GM04504 (cell line): Measurements from ENCODE around the gene KRTAP10-12.
"Not testable (repeated sequence)": the region's sequence is repeated elsewhere in the genome, so short reads cannot be mapped to it uniquely, and the experiment has no call there.

Source experiments
- DNase-seq: peaks from one replicate; pipeline ENCODE4 v3.0.0-alpha.2; 2012; ENCODE audit warnings: low read depth

The KRTAP10-12 gene

DNA sequence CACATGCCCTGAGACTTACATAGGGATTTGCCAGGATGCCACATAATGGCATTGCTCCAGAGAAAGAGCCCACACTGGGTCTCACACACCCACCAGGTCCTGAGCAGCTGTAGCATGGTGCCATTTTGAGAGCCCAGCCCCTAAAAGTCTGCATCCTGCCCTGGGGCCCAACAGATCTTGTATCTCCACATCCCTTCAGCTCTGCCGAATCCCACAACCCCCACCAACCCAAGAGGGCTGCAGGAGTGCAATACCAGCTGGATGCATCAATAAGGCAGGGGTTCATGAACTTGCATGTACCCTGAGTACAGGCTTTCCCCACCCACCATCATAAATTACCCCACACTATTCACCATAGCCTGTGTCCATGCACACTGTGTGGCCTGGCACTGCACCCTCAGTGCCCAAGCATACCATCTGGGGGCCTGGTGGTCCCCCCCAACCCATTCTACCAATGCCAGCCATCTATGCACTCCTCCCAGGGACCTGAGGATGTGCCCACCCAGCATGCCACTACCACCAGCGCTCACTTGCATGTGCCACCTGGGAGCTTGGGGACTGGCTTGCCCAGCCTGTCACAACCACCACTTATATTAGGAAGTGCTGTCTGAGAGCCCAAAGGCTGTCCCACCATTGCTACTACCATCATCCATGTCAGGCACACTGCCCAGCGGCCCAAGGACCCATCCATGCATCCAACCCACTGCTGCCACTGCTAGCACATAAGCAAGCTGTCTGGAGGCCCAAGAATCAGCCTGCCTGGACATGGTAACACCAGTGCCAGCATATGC, 26.1 kb upstream of the KRTAP10-12 start:
- DNase-seq = no peak

DNA sequence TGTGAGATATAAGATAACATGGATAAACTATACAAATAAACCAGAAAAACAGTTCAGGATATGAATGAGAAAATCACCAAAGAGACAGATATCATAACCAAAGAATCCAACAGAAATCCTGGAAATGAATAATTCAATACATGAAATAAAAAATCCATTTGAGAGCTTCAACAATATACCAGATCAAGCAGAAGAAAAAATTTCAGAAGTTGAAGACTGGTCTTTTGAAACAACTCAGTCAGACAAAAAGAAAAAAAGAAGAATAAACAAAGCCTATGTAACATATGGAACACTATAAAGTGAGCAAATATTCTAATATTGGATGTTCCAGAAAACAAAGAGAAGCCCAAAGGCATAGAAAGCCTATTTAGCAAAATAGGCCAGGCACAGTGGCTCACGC, 25.1 kb upstream of the KRTAP10-12 start:
- no peak for DNase-seq

DNA sequence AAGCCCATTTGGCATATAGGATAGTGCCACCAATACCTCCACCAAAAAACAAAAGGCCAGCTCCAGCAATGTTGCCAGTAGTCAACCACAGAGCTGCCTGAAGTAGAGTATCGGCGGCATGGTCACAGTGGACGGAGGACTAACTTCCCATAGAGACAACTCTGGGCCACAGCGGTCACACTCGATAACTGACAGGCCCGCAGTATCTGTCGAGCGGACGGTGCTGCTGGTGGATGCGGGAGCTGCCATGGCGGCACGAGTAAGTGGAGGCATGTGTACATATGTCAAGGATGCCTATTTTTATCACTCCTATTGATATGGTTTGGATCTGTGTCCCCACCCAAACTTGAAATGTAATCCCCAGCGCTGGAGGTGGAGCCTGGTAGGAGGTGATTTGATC, 19.1 kb upstream of the KRTAP10-12 start:
- no peak for DNase-seq

DNA sequence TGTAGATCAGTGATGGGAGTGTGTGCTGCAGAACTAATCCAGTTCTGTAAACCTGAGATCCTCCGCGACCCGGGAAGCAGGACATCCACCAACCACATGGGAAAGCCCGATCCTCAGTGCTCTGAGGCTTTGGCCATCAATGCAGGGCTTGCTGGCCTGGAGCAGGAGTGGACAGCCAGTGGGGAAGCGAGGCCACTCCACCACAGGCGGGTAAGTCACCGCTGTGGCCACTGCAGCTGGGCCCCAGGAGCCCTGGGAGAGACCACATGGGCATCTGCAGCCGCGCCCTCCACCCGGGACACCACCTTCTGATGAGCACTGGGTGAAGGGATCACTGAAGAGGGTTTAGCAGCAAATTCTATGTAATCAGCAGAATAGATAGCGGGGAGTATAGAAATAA, 15.8 kb upstream of the KRTAP10-12 start:
- DNase-seq = no peak

DNA sequence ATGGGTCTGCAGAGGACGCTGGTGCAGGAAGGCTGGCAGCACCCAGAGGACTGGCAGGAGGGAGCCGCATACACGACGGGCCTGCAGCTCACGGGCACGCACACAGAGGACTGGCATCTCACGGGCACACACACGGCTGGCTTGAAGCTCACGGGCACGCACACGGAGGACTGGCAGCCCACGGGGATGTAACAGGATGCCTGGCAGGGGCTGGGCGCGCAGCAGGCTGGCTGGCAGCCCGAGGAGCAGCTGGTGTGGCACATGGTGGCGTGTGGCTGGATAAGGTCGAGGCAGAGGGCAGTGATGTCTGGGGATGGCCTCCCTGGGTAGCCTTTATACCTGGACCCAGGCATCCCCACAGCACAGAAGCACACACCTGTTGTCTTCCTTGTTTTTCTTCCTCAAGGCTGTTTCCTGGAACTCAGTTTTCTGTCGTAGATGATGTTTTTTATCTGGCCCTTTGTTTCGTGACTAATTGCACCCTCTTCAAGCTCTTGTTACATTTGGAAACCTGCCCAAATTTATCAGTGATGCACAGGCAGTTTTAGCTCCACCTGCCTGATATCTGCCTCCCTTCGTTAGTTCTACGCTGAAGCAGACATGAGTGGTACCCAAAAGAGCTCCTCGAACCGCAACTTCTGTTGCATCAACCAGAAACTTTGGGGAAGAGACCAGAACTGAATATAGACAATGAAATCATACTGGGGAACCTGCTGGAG, 15.0 kb upstream of the KRTAP10-12 start, which contains the start of gene KRTAP12-1:
Gene KRTAP12-1 (minus strand): TSS at position 303 of the 719 bp plus-strand sequence. CDS start 40 bp downstream, at position 263.
- DNase-seq = no peak

DNA sequence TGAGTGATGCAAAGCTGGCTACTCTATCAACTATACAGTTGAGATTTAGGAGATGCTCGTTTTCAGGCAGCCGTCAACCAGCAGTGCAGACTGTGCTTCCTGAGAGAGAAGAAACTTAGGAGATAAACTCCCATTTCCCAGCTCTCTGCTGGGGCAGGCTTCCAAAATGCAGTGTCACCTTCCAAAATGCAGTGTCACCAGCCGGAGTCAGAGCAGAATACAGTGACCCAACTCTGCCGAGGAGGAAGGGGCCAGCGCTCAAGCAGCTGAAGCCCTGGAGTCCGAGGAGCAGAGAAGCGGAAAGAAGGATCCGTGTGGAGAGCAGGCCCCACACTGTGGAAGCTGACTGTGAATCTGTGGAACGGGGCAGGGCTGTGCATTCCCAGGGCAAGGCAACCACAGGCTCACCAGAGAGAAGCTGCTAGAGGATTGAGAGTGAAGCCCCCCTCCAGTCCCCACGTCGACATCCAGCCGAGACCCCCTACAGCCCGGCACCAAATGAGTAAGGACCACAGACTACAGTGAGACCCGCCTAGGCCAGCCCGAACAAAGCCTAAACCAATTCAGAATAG, 14.3 kb upstream of the KRTAP10-12 start:
- no peak for DNase-seq

DNA sequence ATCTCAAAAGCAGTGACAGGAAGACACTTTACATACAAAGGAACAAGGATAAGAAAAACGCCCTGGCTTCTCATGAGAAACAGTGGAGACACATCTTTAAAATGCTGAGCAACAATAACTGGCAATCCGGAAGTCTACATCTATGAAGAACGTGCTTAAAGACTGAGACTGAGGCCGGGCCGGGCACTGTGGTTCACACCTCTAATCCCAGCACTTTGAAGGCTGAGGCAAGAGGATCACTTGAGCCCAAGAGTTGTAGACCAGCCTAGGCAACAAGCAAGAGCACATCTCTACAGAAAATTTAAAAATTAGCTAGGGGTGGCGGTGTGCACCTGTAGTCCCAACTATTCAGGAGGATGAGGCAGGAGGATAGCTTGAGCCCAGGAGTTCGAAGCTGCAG, 12.9 kb upstream of the KRTAP10-12 start:
- DNase-seq = no peak

DNA sequence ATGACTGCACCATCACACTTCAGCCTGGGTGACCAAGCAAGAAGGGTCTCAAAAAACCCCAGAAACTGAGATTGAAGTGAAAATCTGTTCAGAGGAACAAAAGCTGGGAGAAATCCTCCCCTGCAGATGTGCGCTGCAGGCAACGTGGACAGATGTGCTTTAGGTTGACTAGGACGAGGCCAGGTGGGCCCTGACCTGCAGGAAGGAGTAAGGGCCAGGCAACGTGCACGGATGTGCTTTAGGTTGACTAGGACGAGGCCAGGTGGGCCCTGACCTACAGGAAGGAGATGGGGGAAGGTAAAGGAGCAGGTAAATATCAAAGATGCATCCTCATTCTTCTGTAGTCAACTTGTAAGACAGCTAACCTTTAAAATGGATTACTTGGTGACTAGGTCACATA, 12.5 kb upstream of the KRTAP10-12 start:
- DNase-seq = no peak

DNA sequence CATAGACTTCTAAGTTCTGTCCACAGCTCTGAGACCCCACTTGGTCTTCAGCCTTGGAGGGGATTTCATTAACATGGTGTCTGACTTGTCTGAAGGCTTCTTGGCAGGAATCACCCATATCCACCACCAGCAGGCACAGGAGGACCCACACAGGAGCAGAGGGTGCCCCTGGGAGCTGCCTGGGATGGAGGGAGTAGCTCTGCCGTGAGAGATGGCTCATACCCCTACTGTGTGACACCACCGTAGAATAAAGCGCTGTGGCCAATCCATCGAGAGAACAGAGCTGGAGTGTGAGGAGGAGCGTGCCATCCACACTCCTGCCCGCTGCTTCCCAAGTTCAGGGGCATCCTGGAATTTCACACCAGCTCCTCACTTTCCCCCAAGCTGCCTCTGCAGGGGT, 11.9 kb upstream of the KRTAP10-12 start:
- DNase-seq = not testable (repeated sequence)

DNA sequence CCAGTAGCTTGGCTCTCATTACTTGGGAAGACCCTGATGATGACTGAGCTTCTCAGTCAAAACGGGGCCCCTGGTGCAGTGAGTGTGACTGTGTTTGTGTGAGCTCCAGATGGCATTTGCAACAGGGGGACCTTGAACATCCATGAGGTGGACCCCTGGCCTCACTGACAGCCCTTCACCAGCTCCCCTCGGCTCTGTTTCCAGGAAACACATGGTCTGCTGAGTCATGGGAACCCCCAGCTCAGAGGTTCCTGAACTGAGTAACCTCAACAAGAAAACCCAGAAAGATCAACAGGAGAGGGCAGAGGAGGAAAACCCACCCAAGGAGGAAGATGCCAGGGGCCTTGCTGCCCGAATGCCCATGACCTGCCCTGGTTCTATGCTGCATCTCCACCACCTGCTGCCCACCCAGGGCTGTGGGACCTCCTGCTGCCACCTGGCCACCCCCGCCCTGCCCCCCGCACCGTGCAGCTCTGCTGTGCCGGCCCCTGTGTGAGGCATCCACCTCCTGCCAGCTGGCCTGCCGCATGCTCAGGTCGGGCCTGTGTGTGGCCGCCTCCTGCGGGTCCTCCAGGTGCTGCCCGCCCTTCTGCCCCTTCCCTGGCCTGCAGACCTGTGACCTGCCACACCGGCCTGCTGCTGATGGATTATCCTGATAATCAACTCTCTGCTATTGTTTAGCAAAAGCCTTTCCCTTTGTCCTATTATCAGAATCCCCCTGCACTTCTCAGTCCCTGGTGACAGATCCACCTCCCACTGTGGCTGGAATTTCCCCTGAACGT, 10.8 kb upstream of the KRTAP10-12 start:
- no peak for DNase-seq

DNA sequence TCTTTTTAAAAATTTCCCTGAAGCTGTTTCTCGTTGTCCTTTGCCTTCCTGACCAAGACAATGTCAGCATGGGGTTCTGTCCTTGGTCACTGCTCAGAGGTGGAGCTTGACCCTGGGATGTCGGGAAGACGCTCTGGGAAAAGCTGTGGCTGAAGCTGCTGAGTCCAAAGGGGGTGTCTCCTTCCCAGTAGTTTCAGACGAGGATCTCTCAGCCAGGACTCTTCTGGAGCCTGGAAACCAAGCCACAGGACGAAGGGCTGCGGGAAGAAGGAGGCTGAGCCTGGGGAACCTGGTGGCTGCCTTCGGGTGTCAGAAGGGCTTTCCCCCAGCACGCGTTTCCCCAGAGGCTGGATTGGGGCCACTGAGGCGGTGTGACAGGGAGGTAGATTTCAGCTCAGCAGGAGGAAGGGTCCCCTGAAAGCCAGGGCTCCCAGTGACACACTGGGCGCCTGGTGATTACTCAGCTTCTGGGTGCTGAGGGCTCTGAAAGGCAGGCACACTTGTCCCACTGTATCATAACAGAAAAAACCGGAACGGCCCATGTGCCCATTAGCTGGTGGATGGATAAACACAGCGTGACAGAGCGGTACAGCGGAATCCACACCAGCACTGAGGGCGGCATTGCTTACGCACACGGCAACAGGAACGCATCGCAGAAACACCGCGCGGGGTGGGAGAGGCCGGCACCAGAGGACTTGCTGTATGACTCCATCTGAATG, 10.0 kb upstream of the KRTAP10-12 start:
- DNase-seq = no peak

DNA sequence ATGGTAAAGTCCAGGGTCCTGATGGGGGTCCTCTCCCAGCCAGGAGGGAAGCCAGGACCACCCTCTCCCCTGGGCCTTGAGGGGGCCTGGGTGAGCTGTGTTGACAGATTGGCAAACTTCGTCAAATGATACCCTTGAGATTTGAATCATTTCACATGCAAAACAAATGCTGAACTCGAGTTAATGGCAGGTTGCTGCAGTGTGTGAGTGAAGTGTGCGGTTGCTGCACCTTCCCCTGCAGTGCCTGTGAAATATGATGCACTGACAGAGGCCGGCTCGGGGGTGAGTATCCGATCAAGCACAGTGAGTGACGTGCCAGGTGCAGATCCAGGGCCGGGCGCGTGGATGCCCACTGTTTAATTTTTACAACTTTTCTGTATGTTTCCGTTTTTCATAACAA, 9.3 kb upstream of the KRTAP10-12 start:
- DNase-seq = no peak

DNA sequence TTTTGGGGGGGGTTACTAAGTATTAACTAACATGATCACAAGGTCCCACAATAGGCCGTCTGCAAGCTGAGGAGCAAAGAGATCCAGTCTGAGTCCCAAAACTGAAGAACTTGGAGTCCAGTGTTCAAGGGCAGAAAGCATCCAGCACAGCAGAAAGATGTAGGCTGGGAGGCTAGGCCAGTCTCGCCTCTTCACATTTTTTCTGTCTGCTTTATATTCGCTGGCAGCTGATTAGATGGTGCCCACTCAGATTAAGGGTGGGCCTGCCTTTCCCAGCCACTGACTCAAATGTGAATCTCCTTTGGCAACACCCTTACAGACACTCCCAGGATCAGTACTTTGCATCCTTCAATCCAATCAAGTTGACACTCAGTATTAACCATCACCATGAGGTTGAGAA, 7.2 kb upstream of the KRTAP10-12 start:
- DNase-seq = not testable (repeated sequence)

DNA sequence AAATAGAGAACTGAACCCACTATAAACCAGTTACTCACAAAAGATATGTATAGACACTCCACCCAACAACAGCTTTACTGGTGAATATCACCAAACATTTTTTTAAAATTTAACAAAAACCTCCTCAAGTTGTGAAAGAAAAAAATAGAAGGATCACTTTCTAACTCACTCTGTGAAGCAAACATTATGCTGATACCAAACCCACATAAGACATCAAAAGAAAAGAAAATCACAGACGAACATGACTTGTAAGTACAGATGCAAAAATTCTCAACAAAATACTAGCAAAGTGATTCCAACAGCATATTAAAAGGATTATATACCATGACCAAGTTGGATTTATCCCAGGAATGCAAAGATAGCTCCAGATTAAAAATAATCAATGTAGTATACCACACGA, 5.3 kb upstream of the KRTAP10-12 start:
- no peak for DNase-seq

DNA sequence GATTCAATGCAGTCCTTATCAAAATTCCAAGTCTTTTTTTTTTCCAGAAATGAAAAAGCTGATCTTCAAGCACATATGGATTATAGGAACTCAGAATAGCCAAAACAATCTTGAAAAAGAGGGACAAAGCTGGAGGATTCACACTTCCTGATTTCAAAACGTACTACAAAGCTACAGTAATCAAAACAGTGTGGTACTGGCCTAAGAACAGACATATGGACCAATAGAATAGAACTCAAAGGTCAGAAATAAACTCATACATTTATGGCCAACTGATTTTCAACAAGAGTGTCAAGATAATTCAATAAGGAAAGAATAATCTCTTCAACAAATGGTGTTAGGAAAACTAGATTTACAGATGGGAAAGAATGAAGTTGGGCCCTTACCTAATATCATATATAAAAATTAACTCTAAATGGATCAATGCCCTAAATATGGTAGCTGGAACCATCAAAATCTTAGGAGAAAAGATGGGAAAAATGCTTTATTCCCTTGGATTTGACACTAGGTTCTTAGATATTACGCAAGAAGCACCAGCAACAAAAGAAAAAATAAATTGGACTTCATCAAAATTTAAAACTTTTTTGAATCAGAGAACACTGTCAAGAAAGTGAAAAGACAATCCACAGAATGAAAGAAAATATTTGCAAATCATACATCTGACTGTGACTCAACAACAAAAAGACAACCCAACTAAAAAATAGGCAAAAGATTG, 4.0 kb upstream of the KRTAP10-12 start:
- DNase-seq = no peak

DNA sequence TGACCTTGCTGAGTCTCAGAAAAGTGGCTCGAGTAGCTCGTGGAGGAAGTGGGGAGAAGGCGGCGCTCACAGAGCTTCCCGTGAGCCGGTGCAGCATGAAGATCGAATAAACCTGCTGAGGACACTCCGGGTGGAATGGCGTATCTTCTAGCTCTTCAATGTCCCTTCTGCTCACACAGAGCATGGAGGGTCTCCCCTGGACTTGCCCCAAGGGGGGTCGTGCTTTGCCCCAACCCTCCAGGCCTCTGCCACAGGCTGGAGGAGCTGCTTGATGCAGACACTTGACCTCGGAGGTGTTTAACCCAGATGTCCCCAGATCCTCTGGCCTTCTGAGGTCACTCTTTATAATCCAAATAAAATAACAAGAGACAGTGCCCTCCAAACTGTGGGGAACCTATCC, 2.2 kb upstream of the KRTAP10-12 start:
- no peak for DNase-seq

DNA sequence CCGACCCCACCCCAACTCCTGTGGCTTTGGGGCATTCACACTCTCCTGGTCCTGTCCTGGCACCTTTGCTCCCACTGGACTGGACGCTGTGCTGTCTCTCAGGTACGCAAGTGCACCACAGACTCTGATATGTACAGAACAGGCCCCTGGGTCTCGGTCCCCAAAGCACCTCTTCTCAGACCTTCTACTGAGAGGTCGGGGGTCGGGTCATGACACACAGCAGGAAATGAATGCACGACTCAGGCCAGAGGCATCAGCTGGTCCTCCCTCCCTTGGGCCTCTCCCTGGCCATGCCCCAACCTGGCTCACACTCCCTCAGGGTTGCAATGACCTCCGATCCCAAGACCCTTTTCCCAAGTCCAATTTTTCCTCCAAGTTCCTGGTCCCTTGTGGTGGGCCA, 1.8 kb upstream of the KRTAP10-12 start:
- no peak for DNase-seq

DNA sequence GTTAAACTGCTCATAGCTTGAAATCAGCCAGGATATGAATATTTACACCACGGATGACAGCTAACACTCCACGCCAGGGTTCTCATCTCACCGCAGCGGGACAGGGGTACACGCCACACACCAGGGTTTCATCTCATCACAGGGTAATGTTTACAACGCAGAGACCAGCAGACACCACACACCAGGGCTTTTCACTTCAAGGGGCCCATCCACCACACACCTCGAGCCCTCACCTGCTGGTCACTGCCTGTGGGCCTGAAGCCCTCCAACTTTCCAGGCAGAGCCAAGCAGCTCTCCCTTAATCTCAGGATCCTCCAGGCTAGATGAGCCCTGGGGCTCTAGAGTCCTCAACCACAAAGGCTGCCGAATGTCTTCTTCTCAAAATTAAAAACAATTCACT, 1.3 kb upstream of the KRTAP10-12 start:
- DNase-seq = no peak

DNA sequence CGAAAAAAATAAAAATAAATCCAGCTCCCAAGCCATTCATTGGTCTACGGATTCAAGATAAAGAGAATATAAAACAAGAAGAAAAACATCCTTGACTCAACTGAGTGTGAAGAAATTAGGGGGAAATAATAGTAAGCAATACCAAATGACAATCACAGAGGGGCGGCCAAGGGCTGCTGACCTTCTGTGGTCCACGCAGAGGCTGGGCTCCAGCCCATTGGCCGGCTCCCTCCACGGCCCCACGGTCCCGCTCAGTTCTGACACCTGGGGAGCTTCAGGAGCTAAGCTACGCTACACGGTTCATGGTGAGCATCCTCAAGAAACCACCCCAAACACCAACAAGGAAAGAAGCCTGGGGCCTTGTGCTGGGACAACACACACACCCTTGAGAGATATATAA, 400 bp upstream of the KRTAP10-12 start:
- no peak for DNase-seq

DNA sequence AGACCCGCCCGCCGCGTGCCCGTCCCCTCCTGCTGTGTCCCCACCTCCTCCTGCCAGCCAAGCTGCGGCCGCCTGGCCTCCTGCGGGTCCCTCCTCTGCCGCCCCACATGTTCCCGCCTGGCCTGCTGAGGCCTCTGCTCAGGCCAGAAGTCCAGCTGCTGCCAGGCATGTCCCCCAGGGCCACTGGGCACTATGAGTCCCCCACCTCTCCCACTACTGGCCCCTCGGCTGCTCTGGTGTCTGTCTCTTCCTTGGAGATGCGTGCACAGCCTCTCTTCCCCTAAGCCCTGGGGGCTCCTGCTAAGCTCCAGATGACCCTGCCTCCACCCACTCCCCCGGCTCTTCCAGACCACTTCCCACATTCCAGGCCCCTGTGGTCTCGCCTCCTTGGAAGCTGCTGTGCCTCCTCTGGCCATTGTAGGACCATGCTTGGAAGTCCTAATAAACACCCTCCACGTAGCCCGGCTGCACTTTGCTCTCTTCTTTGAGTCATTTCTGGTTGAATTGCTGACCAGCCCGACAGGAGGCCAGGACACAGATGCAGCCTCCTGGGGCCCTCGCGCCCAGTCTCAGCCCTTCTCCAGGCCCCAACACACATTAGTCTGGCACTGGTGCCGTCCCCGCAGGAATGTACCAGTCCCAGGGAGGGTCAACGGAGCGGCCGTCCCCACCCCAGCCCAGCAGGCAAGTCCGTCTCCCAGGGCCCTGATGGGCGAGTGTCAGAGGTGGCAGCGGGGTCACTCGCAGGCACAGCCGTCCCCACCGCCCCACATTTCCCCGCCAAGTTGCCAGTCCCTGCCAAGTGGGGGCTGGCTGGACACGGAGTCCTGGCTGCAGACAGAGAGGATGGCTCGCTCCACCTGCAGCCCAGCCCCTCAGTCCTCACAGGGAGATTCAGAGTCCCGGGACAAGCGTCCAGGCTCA, 1.1 kb downstream of the KRTAP10-12 start:
- no peak for DNase-seq
